Fibroblast of mammary gland (primary cell): Measurements from ENCODE around the gene TIMELESS.
"Not testable (repeated sequence)": the region's sequence is repeated elsewhere in the genome, so short reads cannot be mapped to it uniquely, and the experiment has no call there.

ENCODE experiments used
- DNase-seq: peaks from one replicate; pipeline ENCODE4 v3.0.0-alpha.2; 2010; ENCODE audit warnings: low read depth
- H3K4me3 ChIP-seq: 2 replicates; pipeline ENCODE4 v1.5.1; 2011; ENCODE audit warnings: low read depth, mild to moderate bottlenecking, low read length, moderate library complexity; ENCODE audit not compliant: control insufficient read depth
- TF ChIP-seq, protein P1 (sequence below): conservative IDR thresholded peaks from 2 replicates; pipeline ENCODE4 v1.5.1; 2011; ENCODE audit warnings: low read depth, low read length, inconsistent platforms; ENCODE audit not compliant: control insufficient read depth, insufficient read depth

Gene TIMELESS, protein sequence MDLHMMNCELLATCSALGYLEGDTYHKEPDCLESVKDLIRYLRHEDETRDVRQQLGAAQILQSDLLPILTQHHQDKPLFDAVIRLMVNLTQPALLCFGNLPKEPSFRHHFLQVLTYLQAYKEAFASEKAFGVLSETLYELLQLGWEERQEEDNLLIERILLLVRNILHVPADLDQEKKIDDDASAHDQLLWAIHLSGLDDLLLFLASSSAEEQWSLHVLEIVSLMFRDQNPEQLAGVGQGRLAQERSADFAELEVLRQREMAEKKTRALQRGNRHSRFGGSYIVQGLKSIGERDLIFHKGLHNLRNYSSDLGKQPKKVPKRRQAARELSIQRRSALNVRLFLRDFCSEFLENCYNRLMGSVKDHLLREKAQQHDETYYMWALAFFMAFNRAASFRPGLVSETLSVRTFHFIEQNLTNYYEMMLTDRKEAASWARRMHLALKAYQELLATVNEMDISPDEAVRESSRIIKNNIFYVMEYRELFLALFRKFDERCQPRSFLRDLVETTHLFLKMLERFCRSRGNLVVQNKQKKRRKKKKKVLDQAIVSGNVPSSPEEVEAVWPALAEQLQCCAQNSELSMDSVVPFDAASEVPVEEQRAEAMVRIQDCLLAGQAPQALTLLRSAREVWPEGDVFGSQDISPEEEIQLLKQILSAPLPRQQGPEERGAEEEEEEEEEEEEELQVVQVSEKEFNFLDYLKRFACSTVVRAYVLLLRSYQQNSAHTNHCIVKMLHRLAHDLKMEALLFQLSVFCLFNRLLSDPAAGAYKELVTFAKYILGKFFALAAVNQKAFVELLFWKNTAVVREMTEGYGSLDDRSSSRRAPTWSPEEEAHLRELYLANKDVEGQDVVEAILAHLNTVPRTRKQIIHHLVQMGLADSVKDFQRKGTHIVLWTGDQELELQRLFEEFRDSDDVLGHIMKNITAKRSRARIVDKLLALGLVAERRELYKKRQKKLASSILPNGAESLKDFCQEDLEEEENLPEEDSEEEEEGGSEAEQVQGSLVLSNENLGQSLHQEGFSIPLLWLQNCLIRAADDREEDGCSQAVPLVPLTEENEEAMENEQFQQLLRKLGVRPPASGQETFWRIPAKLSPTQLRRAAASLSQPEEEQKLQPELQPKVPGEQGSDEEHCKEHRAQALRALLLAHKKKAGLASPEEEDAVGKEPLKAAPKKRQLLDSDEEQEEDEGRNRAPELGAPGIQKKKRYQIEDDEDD

DNA sequence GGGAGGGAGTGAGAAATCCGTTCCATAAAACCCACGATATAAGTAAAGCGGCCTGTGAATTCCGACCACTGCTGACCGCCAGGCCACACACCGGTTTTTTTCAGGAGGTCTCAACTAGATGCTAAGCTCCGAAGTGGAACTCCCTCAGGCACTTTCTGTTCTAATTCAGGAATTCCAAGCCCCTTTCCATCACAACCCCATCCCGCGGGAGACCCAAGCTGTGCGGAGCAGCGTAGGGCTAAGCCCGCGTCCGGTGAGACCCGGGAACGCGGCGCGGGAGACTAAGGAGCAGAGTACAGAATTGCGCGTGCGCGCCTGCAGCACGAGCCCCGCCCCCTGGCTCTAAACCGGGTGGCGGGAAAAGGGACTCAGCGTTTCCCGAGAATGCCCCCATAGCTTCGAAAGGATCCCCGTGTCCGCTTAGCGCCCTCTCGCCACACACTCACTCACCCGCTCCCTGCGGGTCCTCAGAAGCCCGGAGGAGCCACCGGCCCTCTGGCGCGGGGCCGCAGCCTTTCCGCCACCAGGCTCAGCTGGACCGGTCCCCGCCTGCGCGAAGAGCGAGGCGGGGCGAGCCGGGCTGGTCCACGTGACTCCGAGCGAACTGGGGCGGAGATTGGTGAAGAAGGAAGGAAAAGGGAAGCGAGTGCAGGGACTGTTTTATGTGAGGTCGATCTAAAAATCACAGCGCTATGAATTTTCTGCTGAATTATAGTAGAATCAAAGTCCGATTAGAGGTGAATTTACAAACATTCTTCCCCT, at the start of gene TIMELESS:
TSS of gene TIMELESS (minus strand) at position 567 of the 762 bp plus-strand sequence. CDS start 15,256 bp downstream, outside the sequence.
- peak within 1 kb of the TSS; percentile 57 for H3K4me3 ChIP-seq
- TF ChIP-seq, protein P1, sequence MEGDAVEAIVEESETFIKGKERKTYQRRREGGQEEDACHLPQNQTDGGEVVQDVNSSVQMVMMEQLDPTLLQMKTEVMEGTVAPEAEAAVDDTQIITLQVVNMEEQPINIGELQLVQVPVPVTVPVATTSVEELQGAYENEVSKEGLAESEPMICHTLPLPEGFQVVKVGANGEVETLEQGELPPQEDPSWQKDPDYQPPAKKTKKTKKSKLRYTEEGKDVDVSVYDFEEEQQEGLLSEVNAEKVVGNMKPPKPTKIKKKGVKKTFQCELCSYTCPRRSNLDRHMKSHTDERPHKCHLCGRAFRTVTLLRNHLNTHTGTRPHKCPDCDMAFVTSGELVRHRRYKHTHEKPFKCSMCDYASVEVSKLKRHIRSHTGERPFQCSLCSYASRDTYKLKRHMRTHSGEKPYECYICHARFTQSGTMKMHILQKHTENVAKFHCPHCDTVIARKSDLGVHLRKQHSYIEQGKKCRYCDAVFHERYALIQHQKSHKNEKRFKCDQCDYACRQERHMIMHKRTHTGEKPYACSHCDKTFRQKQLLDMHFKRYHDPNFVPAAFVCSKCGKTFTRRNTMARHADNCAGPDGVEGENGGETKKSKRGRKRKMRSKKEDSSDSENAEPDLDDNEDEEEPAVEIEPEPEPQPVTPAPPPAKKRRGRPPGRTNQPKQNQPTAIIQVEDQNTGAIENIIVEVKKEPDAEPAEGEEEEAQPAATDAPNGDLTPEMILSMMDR, result no peak
- DNase-seq, result peak; percentile 82

DNA sequence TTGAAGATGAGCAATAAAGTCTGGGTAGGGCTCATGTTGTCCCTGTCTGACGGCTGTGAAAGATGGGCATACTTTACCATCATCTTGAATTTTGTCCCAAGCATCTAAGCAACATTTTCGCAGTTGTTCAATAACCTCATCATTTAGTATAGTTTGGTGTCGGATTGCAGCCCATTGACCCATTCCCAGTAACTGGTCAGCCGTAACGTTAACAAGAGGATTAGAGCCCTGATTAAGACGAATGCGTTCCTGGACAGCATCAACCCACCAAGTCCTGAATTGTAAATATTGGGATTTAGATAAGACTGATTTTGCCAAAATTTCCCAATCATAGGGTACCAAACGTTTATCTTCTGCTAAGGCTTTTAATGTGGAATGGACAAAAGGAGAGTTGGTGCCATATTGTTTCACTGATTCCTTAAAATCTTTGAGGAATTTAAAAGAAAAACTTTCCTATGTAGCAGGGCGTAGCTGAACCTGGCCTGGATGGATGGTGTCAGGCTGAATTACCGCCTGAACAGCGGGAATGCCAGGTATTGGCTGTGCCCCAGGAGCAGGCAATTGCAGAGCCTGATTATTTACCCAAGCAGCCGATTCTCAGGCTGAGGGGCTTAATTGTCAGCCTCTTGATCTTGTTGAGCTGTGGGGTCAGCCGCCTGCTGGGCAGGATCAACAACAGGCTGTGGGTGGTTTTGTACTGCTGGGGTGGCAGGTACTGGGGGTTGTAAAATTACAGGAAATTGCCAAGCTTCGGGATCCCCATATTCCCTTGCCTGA, 49.1 kb upstream of the TIMELESS start:
- DNase-seq, H3K4me3 ChIP-seq: not testable (repeated sequence)

DNA sequence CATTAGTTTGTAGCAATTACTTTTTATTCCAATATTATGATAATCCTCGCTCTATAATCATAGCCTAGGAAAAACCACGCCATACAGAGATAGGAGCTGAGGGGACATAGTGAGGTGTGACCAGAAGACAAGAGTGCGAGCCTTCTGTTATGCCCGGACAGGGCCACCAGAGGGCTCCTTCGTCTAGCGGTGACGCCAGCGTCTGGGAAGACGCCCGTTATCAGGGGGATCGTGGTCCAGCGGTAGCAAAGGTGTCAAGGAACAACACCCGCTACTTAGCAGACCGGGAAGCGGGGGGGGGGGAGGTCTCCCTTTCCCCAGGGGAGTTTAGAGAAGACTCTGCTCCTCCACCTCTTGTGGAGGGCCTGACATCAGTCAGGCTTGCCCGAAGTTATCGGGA, 47.5 kb upstream of the TIMELESS start:
- DNase-seq, result peak; percentile 14
- H3K4me3 ChIP-seq, result not testable (repeated sequence)

DNA sequence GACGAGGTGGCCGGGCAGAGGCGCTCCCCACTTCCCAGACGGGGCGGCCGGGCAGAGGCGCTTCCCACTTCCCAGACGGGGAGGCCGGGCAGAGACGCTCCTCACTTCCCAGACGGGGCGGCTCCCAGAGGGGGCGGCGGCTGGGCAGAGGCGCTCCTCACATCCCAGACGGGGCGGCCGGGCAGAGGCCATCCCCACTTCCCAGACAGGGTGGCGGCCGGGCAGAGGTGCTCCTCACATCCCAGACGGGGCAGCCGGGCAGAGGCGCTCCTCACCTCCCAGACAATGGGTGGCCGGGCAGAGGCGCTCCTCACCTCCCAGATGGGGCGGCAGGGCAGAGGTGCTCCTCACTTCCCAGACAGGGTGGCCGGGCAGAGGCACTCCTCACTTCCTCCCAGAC, 45.3 kb upstream of the TIMELESS start:
- H3K4me3 ChIP-seq, DNase-seq: not testable (repeated sequence)

More for the DNA sequence above, 47.5 kb upstream of the TIMELESS start:
- TF ChIP-seq, protein P1, result peak; percentile 10

DNA sequence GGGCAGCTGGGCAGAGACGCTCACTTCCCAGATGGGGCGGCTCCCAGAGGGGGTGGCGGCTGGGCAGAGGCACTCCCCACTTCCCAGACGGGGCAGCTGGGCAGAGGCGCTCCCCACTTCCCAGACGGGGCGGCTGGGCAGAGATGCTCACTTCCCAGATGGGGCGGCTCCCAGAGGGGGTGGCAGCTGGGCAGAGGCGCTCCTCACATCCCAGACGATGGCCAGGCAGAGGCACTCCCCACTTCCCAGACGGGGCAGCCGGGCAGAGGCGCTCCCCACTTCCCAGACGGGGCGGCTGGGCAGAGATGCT, 44.8 kb upstream of the TIMELESS start:
- DNase-seq, result not testable (repeated sequence)

DNA sequence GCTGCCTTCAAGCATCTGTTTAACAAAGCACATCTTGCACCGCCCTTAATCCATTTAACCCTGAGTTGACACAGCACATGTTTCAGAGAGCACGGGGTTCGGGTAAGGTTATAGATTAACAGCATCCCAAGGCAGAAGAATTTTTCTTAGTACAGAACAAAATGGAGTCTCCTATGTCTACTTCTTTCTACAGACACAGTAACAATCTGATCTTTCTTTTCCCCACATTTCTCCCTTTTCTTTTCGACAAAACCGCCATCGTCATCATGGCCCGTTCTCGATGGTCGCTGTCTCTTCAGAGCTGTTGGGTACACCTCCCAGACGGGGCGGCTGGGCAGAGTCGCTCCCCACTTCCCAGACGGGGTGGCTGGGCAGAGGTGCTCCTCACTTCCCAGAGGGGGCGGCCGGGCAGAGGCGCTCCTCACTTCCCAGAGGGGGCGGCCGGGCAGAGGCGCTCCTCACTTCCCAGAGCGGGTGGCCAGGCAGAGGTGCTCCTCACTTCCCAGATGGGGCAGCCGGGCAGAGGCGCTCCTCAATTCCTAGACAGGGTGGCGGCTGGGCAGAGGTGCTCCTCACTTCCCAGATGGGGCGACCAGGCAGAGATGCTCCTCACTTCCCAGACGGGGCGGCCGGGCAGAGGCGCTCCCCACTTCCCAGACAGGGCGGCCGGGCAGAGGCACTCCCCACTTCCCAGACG, 44.3 kb upstream of the TIMELESS start:
- not testable (repeated sequence) for DNase-seq, H3K4me3 ChIP-seq

More for the DNA sequence above, 44.8 kb upstream of the TIMELESS start:
- H3K4me3 ChIP-seq, result not testable (repeated sequence)

DNA sequence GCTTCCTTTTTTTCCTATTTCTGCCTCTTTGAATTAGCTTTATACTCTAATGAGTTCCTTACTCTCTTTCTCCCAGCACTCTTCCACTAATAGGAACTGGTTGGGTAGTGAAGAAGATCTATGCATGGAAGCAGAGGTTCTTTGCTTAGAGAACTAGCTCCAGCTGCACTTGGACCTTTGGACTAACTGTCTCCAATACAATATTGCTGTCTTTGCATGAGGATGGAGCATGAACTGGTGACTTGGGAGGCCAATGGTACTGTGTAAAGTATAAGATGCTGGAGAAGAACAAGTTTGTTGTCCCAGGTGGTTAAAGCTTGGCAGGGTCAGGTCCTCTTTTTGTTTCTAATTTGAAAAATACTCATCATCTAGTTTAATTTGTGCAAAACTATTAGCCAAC, 41.1 kb upstream of the TIMELESS start:
- TF ChIP-seq, protein P1, result no peak
- DNase-seq, result no peak
- no peak overlapping the region for H3K4me3 ChIP-seq
